Stimulated activated effector memory CD8-positive, alpha-beta T cell treated with anti-CD3 and anti-CD28 coated beads, Interleukin-12 subunit alpha, Interleukin-12 subunit beta, amount 100 ng/mL, for 72 hours (primary cell): ENCODE measurements around the gene TAF1B.
A peak's percentile ranks its signal among the peaks of the same experiment; 100 is the strongest.

ENCODE experiments used
- ATAC-seq: fragments of 150-1000 bp; cut with Tn5 transposase; 2 replicates; pipeline ENCODE4 v1.10.0; 2021
- DNase-seq, 2 donors: peaks; one replicate each; pipeline ENCODE4 v3.0.0; 2021 to 2022; ENCODE audit warnings: low spot score in 2 of 2
- H3K27ac Mint-ChIP-seq: one replicate; pipeline ENCODE4 v1.8.0; 2022; ENCODE audit warnings: mild to moderate bottlenecking, mixed read lengths
- H3K36me3 Mint-ChIP-seq: one replicate; pipeline ENCODE4 v1.8.0; 2022; ENCODE audit warnings: mild to moderate bottlenecking, mixed read lengths
- H3K4me1 Mint-ChIP-seq: one replicate; pipeline ENCODE4 v1.8.0; 2022; ENCODE audit warnings: mixed read lengths
- H3K4me3 Mint-ChIP-seq: one replicate; pipeline ENCODE4 v1.8.0; 2022; ENCODE audit warnings: mild to moderate bottlenecking, mixed read lengths
- H3K9me3 Mint-ChIP-seq: one replicate; pipeline ENCODE4 v1.8.0; 2022; ENCODE audit warnings: mixed read lengths

Gene TAF1B

GRCh38 chr2:9982248-9982647 is 139.0 kb downstream of the TAF1B start:
- no peaks in the 10 kb centered on the region for H3K9me3 Mint-ChIP-seq
- no peak overlapping the region for H3K27ac Mint-ChIP-seq
- no peaks in the 10 kb centered on the region for H3K36me3 Mint-ChIP-seq
- peaks cover 14% of the 10 kb centered on the region for H3K4me1 Mint-ChIP-seq
- H3K4me3 Mint-ChIP-seq: no peak overlapping the region
- ATAC-seq: no peak
- no peak for DNase-seq

GRCh38 chr2:9982891-9983290 is 139.6 kb downstream of the TAF1B start:
- H3K9me3 Mint-ChIP-seq: no peaks in the 10 kb centered on the region

GRCh38 chr2:9983401-9984216 is 140.3 kb downstream of the TAF1B start:
- Mint-ChIP-seq H3K4me1 (peaks cover 7% of the 10 kb centered on the region), H3K36me3 (no peaks in the 10 kb centered on the region)

More at GRCh38 chr2:9982891-9983290, 139.6 kb downstream of the TAF1B start:
- Mint-ChIP-seq H3K4me1 (peaks cover 12% of the 10 kb centered on the region), H3K4me3 (no peak overlapping the region), H3K27ac (no peak overlapping the region), H3K36me3 (no peaks in the 10 kb centered on the region)
- ATAC-seq (no peak), DNase-seq (no peak)

More at GRCh38 chr2:9983401-9984216, 140.3 kb downstream of the TAF1B start:
- ATAC-seq (no peak), DNase-seq (no peak)
- Mint-ChIP-seq H3K9me3 (no peaks in the 10 kb centered on the region), H3K27ac (no peak overlapping the region), H3K4me3 (peak overlapping the region; percentile 2)
